GM12878 (cell line): ENCODE results near the gene NEK8. TPM values are rescaled to one million over a fixed set of nuclear protein-coding genes. Genes with fewer than 3 reads are reported as not detected.

ENCODE experiments used
- ATAC-seq: fragments of 200-7000 bp; cut with Tn5 transposase; 3 replicates; pipeline ENCODE4 v1.9.1; 2020; ENCODE audit warnings: mild to moderate bottlenecking, moderate library complexity
- BruUV-seq: library from RNA; stranded (reverse); fragments of 400-500 nt; replicated peaks from 2 replicates; lab custom pipeline; 2021; lab: Mats Ljungman, UMichigan
- CTCF ChIA-PET: fragments of 300-600 bp; sonication (Branson Sonifier 250); formaldehyde crosslinking; extraction: SDS; loops from one replicate; lab custom pipeline; 2021; ENCODE audit warnings: inconsistent platforms; lab: Yijun Ruan, JAX
- POLR2A ChIA-PET: fragments of 350-600 bp; formaldehyde crosslinking; extraction: SDS; loops from one replicate; lab custom pipeline; 2021; ENCODE audit warnings: inconsistent platforms; lab: Charles Lee
- RAD21 ChIA-PET: fragments of 300-600 bp; sonication (Branson Sonifier 250); formaldehyde crosslinking; loops from one replicate; lab custom pipeline; 2023; ENCODE audit warnings: antibody characterized with exemption; ENCODE audit not compliant: unreplicated experiment; lab: Charles Lee
- SMC1A ChIA-PET: fragments of 300-600 bp; sonication (Branson Sonifier 250); formaldehyde crosslinking; loops from one replicate; lab custom pipeline; 2023; ENCODE audit not compliant: unreplicated experiment, uncharacterized antibody; lab: Charles Lee
- DNase-seq: peaks from one replicate; pipeline ENCODE4 v3.0.0-alpha.2; 2011; ENCODE audit warnings: low read depth, low spot score
- FAIRE-seq: peaks from 3 replicates; lab custom pipeline; 2011; peaks lifted over from hg19 to GRCh38; lab: Jason Lieb, UNC
- H2AFZ ChIP-seq: 2 replicates; pipeline ENCODE4 v1.6.0; 2011; ENCODE audit warnings: low read depth, low read length, control low read depth; ENCODE audit not compliant: control insufficient read depth
- H3K27ac ChIP-seq: 2 replicates; pipeline ENCODE4 v1.5.1; 2011; ENCODE audit warnings: control low read depth; ENCODE audit not compliant: control insufficient read depth, insufficient read depth
- H3K27me3 ChIP-seq, 2 experiments: replicated peaks in 1 of 2; 2 replicates each; pipeline versions ENCODE4 v1.6.0 to v1.6.1; 2011; ENCODE audit warnings: low read length in 1 of 2; ENCODE audit not compliant: control insufficient read depth in 2 of 2, insufficient read depth in 2 of 2
- H3K36me3 ChIP-seq, 2 experiments: 2 replicates each; pipeline ENCODE4 v1.5.1; 2011; ENCODE audit warnings: low read length in 1 of 2; ENCODE audit not compliant: control insufficient read depth in 2 of 2, insufficient read depth in 2 of 2
- H3K4me1 ChIP-seq: 2 replicates; pipeline ENCODE4 v1.6.1; 2011; ENCODE audit warnings: mild to moderate bottlenecking, low read length, moderate library complexity, mixed read lengths; ENCODE audit not compliant: control insufficient read depth, insufficient read depth
- H3K4me2 ChIP-seq: 2 replicates; pipeline ENCODE4 v1.6.0; 2011; ENCODE audit warnings: control low read depth; ENCODE audit not compliant: control insufficient read depth, insufficient read depth
- H3K4me3 ChIP-seq: fragments of 200-600 bp; sonication (generic); 2 replicates; pipeline ENCODE4 v1.5.1; 2016
- H3K79me2 ChIP-seq: 2 replicates; pipeline ENCODE4 v1.6.0; 2011; ENCODE audit warnings: low read length; ENCODE audit not compliant: control insufficient read depth, insufficient read depth
- H3K9ac ChIP-seq: 2 replicates; pipeline ENCODE4 v1.8.0; 2011; ENCODE audit warnings: low read length, control low read depth, mixed read lengths; ENCODE audit not compliant: control insufficient read depth, insufficient read depth
- H3K9me3 ChIP-seq: replicated peaks from 3 replicates; pipeline ENCODE4 v1.5.1; 2011; ENCODE audit warnings: mild to moderate bottlenecking, low read length; ENCODE audit not compliant: control insufficient read depth, insufficient read depth
- H4K20me1 ChIP-seq: 2 replicates; pipeline ENCODE4 v1.6.0; 2011; ENCODE audit not compliant: control insufficient read depth, insufficient read depth
- BRCA1 ChIP-seq: IDR thresholded peaks from 2 replicates; pipeline ENCODE4 v1.6.1; 2011; ENCODE audit warnings: low read depth, low read length, improper control_type of control experiment
- CBFB ChIP-seq: IDR thresholded peaks from 2 replicates; pipeline ENCODE4 v1.6.1; 2016; ENCODE audit warnings: antibody characterized with exemption, low read depth
- EGR1 ChIP-seq, 2 experiments: IDR thresholded peaks; 1 replicate in 1 of 2; 2 replicates in 1 of 2; pipeline ENCODE4 v1.6.1; 2011 to 2012; ENCODE audit warnings: low read depth in 2 of 2, low read length in 2 of 2, borderline replicate concordance in 1 of 2, mild to moderate bottlenecking in 1 of 2, moderate library complexity in 1 of 2
- IKZF1 ChIP-seq: fragments of 450-650 bp; conservative IDR thresholded peaks from 2 replicates; pipeline ENCODE4 v1.6.1; 2017; ENCODE audit warnings: antibody characterized with exemption, mild to moderate bottlenecking
- IRF3 ChIP-seq: fragments of 450-650 bp; IDR thresholded peaks from 2 replicates; pipeline ENCODE4 v1.6.1; 2014; ENCODE audit warnings: mild to moderate bottlenecking
- MTA2 ChIP-seq: fragments of 450-650 bp; IDR thresholded peaks from 2 replicates; pipeline ENCODE4 v1.6.1; 2016; ENCODE audit warnings: low read depth, mild to moderate bottlenecking, moderate library complexity
- RBBP5 ChIP-seq: fragments of 200-600 bp; sonication (generic); conservative IDR thresholded peaks from 2 replicates; pipeline ENCODE4 v1.6.1; 2016
- RUNX3 ChIP-seq: IDR thresholded peaks from 2 replicates; pipeline ENCODE4 v1.6.1; 2012; ENCODE audit warnings: low read length, inconsistent platforms
- SMARCA5 ChIP-seq: fragments of 450-650 bp; IDR thresholded peaks from 2 replicates; pipeline ENCODE4 v1.6.1; 2017; ENCODE audit warnings: mild to moderate bottlenecking
- SPI1 ChIP-seq: IDR thresholded peaks from 2 replicates; pipeline ENCODE4 v1.6.1; 2011; ENCODE audit warnings: low read depth, mild to moderate bottlenecking, low read length, moderate library complexity, borderline replicate concordance; ENCODE audit not compliant: insufficient read depth
- SUZ12 ChIP-seq: fragments of 200-600 bp; sonication (generic); IDR thresholded peaks from one replicate; pipeline ENCODE4 v1.6.1; 2018; ENCODE audit warnings: antibody characterized with exemption, mild to moderate bottlenecking; ENCODE audit not compliant: unreplicated experiment
- TARDBP ChIP-seq: IDR thresholded peaks from 2 replicates; pipeline ENCODE4 v1.6.1; 2016; ENCODE audit warnings: borderline replicate concordance
- ZNF24 ChIP-seq: fragments of 450-650 bp; IDR thresholded peaks from 2 replicates; pipeline ENCODE4 v1.6.1; 2017; ENCODE audit warnings: antibody characterized with exemption, mild to moderate bottlenecking
- WGBS: methylation state at CpG from one replicate; pipeline ENCODE4 v1.1.6; 2016; ENCODE audit warnings: low lambda C conversion rate; ENCODE audit not compliant: insufficient replicate concordance, insufficient coverage; ENCODE audit errors: missing lambda C conversion rate; 5-methylcytosine and 5-hydroxymethylcytosine counted together
- in situ Hi-C: fragments of 300-500 bp; cut with MboI; formaldehyde crosslinking; loops from 9 replicates; pipeline ENCODE4 v1.14.3; 2018; ENCODE audit warnings: mixed read lengths
- intact Hi-C: fragments of 100-400 bp; cut with micrococcal nuclease; formaldehyde crosslinking; loops from one replicate; pipeline ENCODE4 v1.14.2; 2022; ENCODE audit not compliant: unreplicated experiment
- polyA plus RNA-seq, 11 experiments: library from polyadenylated mRNA; depleted of rRNA in 4 of 11; unstranded in 6 of 11; stranded (reverse) in 5 of 11; fragments of >200 nt; fragmentation: Nextera tagmentation in 4 of 11; fragmentation: Illumina TruSeq in 1 of 11; extraction: Ambion mirVana in 4 of 11; extraction: Trizol in 1 of 11; gene quantifications; 1 replicate in 1 of 11; 2 replicates in 10 of 11; pipeline versions ENCODE4 v1.2.1 to v1.2.3, GENCODE V29; 2011 to 2016; ENCODE audit warnings: inconsistent platforms in 2 of 11, missing spikeins in 2 of 11, low read depth in 1 of 11
- total RNA-seq, 4 experiments: library from RNA; depleted of rRNA in 3 of 4; stranded (reverse); fragments of >200 nt in 3 of 4; fragmentation: Illumina TruSeq in 1 of 4; extraction: Trizol in 1 of 4; gene quantifications; 2 replicates each; pipeline versions ENCODE4 v1.2.1 to v1.2.3, GENCODE V29; 2013 to 2021
- TF ChIP-seq, protein P1 (sequence below): IDR thresholded peaks from 2 replicates; pipeline ENCODE4 v1.6.1; 2011; ENCODE audit warnings: low read depth, low read length, improper control_type of control experiment, borderline replicate concordance
- TF ChIP-seq, protein P2 (sequence below): fragments of 450-650 bp; IDR thresholded peaks from 2 replicates; pipeline ENCODE4 v1.6.1; 2017; ENCODE audit warnings: mild to moderate bottlenecking, low read depth, inconsistent platforms; ENCODE audit not compliant: poor library complexity, severe bottlenecking
- TF ChIP-seq, protein P3 (sequence below): IDR thresholded peaks from 2 replicates; pipeline ENCODE4 v1.6.1; 2012; ENCODE audit warnings: low read depth, low read length, improper control_type of control experiment

Gene NEK8
- total and polyA plus RNA-seq, 10 of the 15 experiments (the other 5 are each of a cell fraction or from before 2014, with no cell fraction given), result 2.3 to 14.3 (median 9.4) TPM

- TF ChIP-seq, protein P1, sequence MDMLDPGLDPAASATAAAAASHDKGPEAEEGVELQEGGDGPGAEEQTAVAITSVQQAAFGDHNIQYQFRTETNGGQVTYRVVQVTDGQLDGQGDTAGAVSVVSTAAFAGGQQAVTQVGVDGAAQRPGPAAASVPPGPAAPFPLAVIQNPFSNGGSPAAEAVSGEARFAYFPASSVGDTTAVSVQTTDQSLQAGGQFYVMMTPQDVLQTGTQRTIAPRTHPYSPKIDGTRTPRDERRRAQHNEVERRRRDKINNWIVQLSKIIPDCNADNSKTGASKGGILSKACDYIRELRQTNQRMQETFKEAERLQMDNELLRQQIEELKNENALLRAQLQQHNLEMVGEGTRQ, result no peak
- TF ChIP-seq, protein P2, sequence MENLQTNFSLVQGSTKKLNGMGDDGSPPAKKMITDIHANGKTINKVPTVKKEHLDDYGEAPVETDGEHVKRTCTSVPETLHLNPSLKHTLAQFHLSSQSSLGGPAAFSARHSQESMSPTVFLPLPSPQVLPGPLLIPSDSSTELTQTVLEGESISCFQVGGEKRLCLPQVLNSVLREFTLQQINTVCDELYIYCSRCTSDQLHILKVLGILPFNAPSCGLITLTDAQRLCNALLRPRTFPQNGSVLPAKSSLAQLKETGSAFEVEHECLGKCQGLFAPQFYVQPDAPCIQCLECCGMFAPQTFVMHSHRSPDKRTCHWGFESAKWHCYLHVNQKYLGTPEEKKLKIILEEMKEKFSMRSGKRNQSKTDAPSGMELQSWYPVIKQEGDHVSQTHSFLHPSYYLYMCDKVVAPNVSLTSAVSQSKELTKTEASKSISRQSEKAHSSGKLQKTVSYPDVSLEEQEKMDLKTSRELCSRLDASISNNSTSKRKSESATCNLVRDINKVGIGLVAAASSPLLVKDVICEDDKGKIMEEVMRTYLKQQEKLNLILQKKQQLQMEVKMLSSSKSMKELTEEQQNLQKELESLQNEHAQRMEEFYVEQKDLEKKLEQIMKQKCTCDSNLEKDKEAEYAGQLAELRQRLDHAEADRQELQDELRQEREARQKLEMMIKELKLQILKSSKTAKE, result no peak
- TF ChIP-seq SUZ12, result no peak
- no peak for TF ChIP-seq TARDBP
These were observed 21.3 kb upstream of the NEK8 start (continued) for GRCh38 chr17:28707339-28707720.

DNA sequence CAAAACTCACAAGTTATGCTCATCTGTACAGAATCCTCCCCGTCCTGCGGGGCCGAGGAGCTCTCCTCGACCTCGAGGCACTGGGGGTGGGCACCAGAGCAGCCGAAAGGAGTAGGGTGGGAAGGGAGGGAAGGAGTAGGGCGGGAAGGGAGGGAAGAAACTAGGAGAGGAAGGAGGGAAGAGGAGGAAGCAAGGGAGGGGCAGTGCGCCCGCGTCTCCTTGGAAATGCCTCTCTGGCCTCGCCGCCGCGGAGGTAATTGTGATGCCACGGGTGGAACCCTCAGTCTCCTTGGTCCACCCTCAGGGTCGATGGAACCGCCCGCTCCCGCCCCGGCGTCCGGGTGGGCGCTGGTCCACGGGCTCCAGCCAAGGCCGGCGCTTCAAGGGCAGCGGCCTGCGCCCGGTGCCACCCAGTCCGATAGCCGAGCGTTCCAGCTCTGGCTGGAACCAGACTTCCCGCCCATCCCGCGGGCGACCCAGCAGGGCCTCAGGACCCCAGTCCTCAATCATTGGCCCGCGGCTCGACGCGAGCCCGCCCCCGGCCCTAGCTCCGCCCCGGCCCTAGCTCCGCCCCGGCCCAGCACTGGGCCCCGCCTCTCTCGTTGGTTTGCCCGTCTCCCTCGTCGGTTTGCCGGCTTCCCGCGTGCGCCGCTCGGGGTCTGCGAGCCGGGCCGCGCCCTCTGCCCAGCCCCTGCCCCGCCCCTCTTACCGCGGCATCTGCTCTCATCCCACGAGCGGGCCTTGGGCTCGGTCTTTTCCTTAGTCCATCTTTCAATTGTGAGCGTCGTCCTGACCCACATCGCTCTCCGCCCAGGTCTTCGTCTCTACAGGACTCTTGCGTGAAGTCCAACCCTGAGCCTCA is 17.5 kb upstream of the NEK8 start:
- ChIA-PET CTCF (interaction anchor here (0.6 to 3.1 kb wide), 12 partner anchors 8 to 406 kb away, joined by 3 to 18 read pairs (median 4); partner anchors contain the start of genes RPL23A and TLCD1), RAD21 (interaction anchor here (0.6 to 3.4 kb wide), 14 partner anchors 9 to 241 kb away, joined by 3 to 20 read pairs (median 5); partner anchors contain the start of genes BLTP2, PIGS, RPL23A and SDF2), SMC1A (interaction anchor here (0.6 to 2.6 kb wide), 13 partner anchors 9 to 160 kb away, joined by 3 to 13 read pairs (median 3); partner anchors contain the start of genes RPL23A, SDF2, SUPT6H and TLCD1), POLR2A (interaction anchor here (0.5 to 3.5 kb wide), 21 partner anchors 9 to 240 kb away, joined by 3 to 29 read pairs (median 5); partner anchors contain the start of genes ALDOC, BLTP2, NEK8 and PIGS)
- FAIRE-seq (peak; percentile 81), DNase-seq (peak; percentile 50), ATAC-seq (peak; percentile 94)
- WGBS, result 3% methylated on average over 60 of the region's 74 CpGs
- Histone ChIP-seq H3K36me3 (no peaks in the 10 kb centered on the region; a peak in 1 of 4 replicates), H3K27ac (peak overlapping the region; percentile 61), H3K9me3 (no peaks in the 10 kb centered on the region), H3K4me2 (peak overlapping the region; percentile 95), H3K27me3 (no peaks in the 10 kb centered on the region), H3K4me1 (peaks cover 9% of the 10 kb centered on the region), H3K79me2 (no peaks in the 10 kb centered on the region), H3K4me3 (peak overlapping the region; percentile 73), H2AFZ (peak overlapping the region; percentile 93), H4K20me1 (no peaks in the 10 kb centered on the region), H3K9ac (peak overlapping the region; percentile 72)
- in situ Hi-C loops (no loop called here), intact Hi-C loops (loop anchor here (2.0 to 10.0 kb wide), 2 partner anchors 64 to 156 kb away; partner anchors contain the start of gene UNC119)
- BruUV-seq, result no TSS peak
- TF ChIP-seq IKZF1 (0 out of 2 replicates have a peak, but pooled peaks have one; percentile 43), MTA2 (no peak), IRF3 (no peak), SPI1 (no peak), CBFB (0 out of 2 replicates have a peak, but pooled peaks have one; percentile 4), RUNX3 (no peak), SMARCA5 (no peak), BRCA1 (no peak), ZNF24 (no peak), RBBP5 (no peak), EGR1 (IDR thresholded peaks at IDR 0.05; ENCODE audit: borderline replicate concordance in 1 of 2, low read depth in 2 of 2, low read length in 2 of 2) (no peak)
- TF ChIP-seq, protein P3, sequence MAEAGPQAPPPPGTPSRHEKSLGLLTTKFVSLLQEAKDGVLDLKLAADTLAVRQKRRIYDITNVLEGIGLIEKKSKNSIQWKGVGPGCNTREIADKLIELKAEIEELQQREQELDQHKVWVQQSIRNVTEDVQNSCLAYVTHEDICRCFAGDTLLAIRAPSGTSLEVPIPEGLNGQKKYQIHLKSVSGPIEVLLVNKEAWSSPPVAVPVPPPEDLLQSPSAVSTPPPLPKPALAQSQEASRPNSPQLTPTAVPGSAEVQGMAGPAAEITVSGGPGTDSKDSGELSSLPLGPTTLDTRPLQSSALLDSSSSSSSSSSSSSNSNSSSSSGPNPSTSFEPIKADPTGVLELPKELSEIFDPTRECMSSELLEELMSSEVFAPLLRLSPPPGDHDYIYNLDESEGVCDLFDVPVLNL, result no peak
